Measurements from ENCODE around the gene SPOP.
A peak's percentile ranks its signal among the peaks of the same experiment; 100 is the strongest.

The SPOP gene

GRCh38 chr17:49616086-49616485 lies 61.8 kb downstream of the SPOP start (continued):
- no peak for TF ChIP-seq REST (tag by site-specific recombination; IDR thresholded peaks at IDR 0.05)
- TF ChIP-seq ZNF433 (tag by site-specific recombination; IDR thresholded peaks at IDR 0.05; ENCODE audit: low read depth) = no peak
- TF ChIP-seq ZSCAN23 (tag by site-specific recombination; IDR thresholded peaks at IDR 0.05) = no peak
- no peak for TF ChIP-seq ZNF747 (tag by site-specific recombination; IDR thresholded peaks at IDR 0.05)
- no peak for TF ChIP-seq ZNF184 (tag by site-specific recombination; IDR thresholded peaks at IDR 0.05)
- TF ChIP-seq ZNF266 (tag by site-specific recombination; IDR thresholded peaks at IDR 0.05; ENCODE audit: low read depth) = no peak
- TF ChIP-seq MEIS1 (CRISPR knock-in tag; IDR thresholded peaks at IDR 0.05; ENCODE audit: borderline replicate concordance) = no peak
- TF ChIP-seq ZNF280D (tag by site-specific recombination; IDR thresholded peaks at IDR 0.05) = no peak
- TF ChIP-seq ZNF112 (tag by site-specific recombination; IDR thresholded peaks at IDR 0.05) = no peak
- no peak for TF ChIP-seq KLF7 (tag by site-specific recombination; IDR thresholded peaks at IDR 0.05; ENCODE audit: borderline replicate concordance)
- no peak for TF ChIP-seq ZNF335 (tag by site-specific recombination; conservative IDR thresholded peaks at IDR 0.05)
- TF ChIP-seq ZNF394 (tag by site-specific recombination; IDR thresholded peaks at IDR 0.05; ENCODE audit: borderline replicate concordance) = no peak
- no peak for TF ChIP-seq ZSCAN30 (tag by site-specific recombination; IDR thresholded peaks at IDR 0.05)

- Histone ChIP-seq H3K27ac (ENCODE audit: extremely low read depth, low read depth, low read length) (no peak overlapping the region), H3K9me3 (ENCODE audit: control insufficient read depth, insufficient read depth, low read depth, low read length) (no peaks in the 10 kb centered on the region), H3K4me1 (ENCODE audit: control insufficient read depth, insufficient read depth, low read length) (no peaks in the 10 kb centered on the region), H3K36me3 (ENCODE audit: control insufficient read depth in 2 of 2, insufficient read depth in 1 of 2, low read length in 2 of 2) (peaks cover 36 to 80% of the 10 kb centered on the region in 2 experiments), H3K4me3 (ENCODE audit: low read depth, low read length) (no peak overlapping the region)
- TF ChIP-seq PRDM1 (tag by site-specific recombination; IDR thresholded peaks at IDR 0.05) = peak; percentile 66
- no peak for TF ChIP-seq PATZ1 (tag by site-specific recombination; IDR thresholded peaks at IDR 0.05)
- ChIA-PET CTCF (interaction anchor here (0.5 to 1.6 kb wide), 5 partner anchors 12 to 74 kb away, joined by 3 to 5 read pairs (median 3); partner anchors contain the start of gene NXPH3), POLR2A (interaction anchor here (0.6 to 1.2 kb wide), 2 partner anchors 20 to 64 kb away, joined by 3 to 11 read pairs; no protein-coding TSS in a partner anchor)
Measured at GRCh38 chr17:49613182-49613800, 64.6 kb downstream of the SPOP start.
